CD4-positive, alpha-beta T cell treated with Interleukin-21 for 1 hour (primary cell): ENCODE results near the gene SCGB1C2.

Experiments
- DNase-seq: peaks from one replicate; pipeline ENCODE4 v3.0.0-alpha.2; 2020

Gene SCGB1C2

GRCh38 chr17:173166-173911, 36.0 kb downstream of the SCGB1C2 start:
- no peak for DNase-seq

- DNase-seq = no peak
Observed at GRCh38 chr17:177155-177554, 39.8 kb downstream of the SCGB1C2 start.

GRCh38 chr17:177762-178161, 40.4 kb downstream of the SCGB1C2 start:
- no peak for DNase-seq

GRCh38 chr17:178292-179065, 41.1 kb downstream of the SCGB1C2 start:
- DNase-seq = no peak

- DNase-seq = no peak
Observed at GRCh38 chr17:179066-179432, 41.7 kb downstream of the SCGB1C2 start.

- no peak for DNase-seq
Observed at GRCh38 chr17:179781-180380, 42.5 kb downstream of the SCGB1C2 start.

- no peak for DNase-seq
Observed at GRCh38 chr17:180381-181244, 43.2 kb downstream of the SCGB1C2 start.

- no peak for DNase-seq
Observed at GRCh38 chr17:181245-182049, 44.1 kb downstream of the SCGB1C2 start, which contains the start of gene DOC2B. Gene DOC2B, minus strand, starts transcription at chr17:181650. Its CDS starts 171 bp downstream, at chr17:181479.

GRCh38 chr17:182050-182751, 44.8 kb downstream of the SCGB1C2 start:
- no peak for DNase-seq

- DNase-seq = no peak
Observed at GRCh38 chr17:183021-183420, 45.7 kb downstream of the SCGB1C2 start.

- DNase-seq = peak; percentile 37
Observed at GRCh38 chr17:185445-186138, 48.2 kb downstream of the SCGB1C2 start.

GRCh38 chr17:187130-187529, 49.8 kb downstream of the SCGB1C2 start:
- DNase-seq = no peak
